Mammary epithelial cell (primary cell): ENCODE results near the gene SLC7A5.

Experiments used
- CTCF ChIP-seq, 2 donors: IDR thresholded peaks in 1 of 2; conservative IDR thresholded peaks in 1 of 2; 2 replicates each; pipeline ENCODE4 v1.5.1; 2011 to 2012; ENCODE audit warnings: inconsistent platforms in 2 of 2, low read length in 2 of 2, mild to moderate bottlenecking in 2 of 2, control low read depth in 1 of 2, low read depth in 1 of 2; ENCODE audit not compliant: insufficient read depth in 1 of 2; ENCODE audit errors: extremely low read depth in 1 of 2
- EZH2 ChIP-seq: IDR thresholded peaks from 2 replicates; pipeline ENCODE4 v1.6.1; 2012; ENCODE audit warnings: low read length, inconsistent platforms, borderline replicate concordance

GRCh38 chr16:87845213-87845612, 24.1 kb downstream of the SLC7A5 start:
- TF ChIP-seq CTCF (conservative IDR thresholded peaks at IDR 0.05 in 1 of 2, IDR thresholded peaks at IDR 0.05 in 1 of 2; ENCODE audit: extremely low read depth in 1 of 2, insufficient read depth in 1 of 2, low read depth in 1 of 2, low read length in 2 of 2): no peak
- TF ChIP-seq EZH2: no peak
